AG09319 (cell line): ENCODE measurements around the gene ETV7.
"Not testable (repeated sequence)": the region's sequence is repeated elsewhere in the genome, so short reads cannot be mapped to it uniquely, and the experiment has no call there.

ENCODE experiments used
- DNase-seq: peaks from one replicate; pipeline ENCODE4 v3.0.0-alpha.2; 2010; ENCODE audit warnings: low read depth; ENCODE audit errors: extremely low read depth
- CTCF ChIP-seq: IDR thresholded peaks from 2 replicates; pipeline ENCODE4 v1.5.1; 2011; ENCODE audit warnings: low read depth, mild to moderate bottlenecking, inconsistent platforms, low read length, moderate library complexity

Gene ETV7

GRCh38 chr6:36346486-36347273 lies 40.8 kb downstream of the ETV7 start:
- TF ChIP-seq CTCF: no peak
- DNase-seq: no peak

GRCh38 chr6:36345681-36346466 lies 41.6 kb downstream of the ETV7 start:
- DNase-seq: no peak
- TF ChIP-seq CTCF: no peak

- TF ChIP-seq CTCF: no peak
- no peak for DNase-seq
Measured at GRCh38 chr6:36343109-36343680, 44.3 kb downstream of the ETV7 start.

- peak; percentile 99 for TF ChIP-seq CTCF
- DNase-seq: peak; percentile 5
Measured at GRCh38 chr6:36340618-36341454, 46.6 kb downstream of the ETV7 start.

GRCh38 chr6:36340306-36340617 lies 47.2 kb downstream of the ETV7 start:
- DNase-seq: no peak
- TF ChIP-seq CTCF: no peak

- TF ChIP-seq CTCF: no peak
- no peak for DNase-seq
Measured at GRCh38 chr6:36339146-36339545, 48.3 kb downstream of the ETV7 start.

- not testable (repeated sequence) for DNase-seq
Measured at GRCh38 chr6:36338223-36338622, 49.2 kb downstream of the ETV7 start.
